Measurements from ENCODE around the gene CMSS1. TPM values are rescaled to one million over a fixed set of nuclear protein-coding genes. Genes with fewer than 3 reads are reported as not detected.

Gene CMSS1
- total RNA-seq, 1 experiment from 2014 or later, result 117 TPM

DNA sequence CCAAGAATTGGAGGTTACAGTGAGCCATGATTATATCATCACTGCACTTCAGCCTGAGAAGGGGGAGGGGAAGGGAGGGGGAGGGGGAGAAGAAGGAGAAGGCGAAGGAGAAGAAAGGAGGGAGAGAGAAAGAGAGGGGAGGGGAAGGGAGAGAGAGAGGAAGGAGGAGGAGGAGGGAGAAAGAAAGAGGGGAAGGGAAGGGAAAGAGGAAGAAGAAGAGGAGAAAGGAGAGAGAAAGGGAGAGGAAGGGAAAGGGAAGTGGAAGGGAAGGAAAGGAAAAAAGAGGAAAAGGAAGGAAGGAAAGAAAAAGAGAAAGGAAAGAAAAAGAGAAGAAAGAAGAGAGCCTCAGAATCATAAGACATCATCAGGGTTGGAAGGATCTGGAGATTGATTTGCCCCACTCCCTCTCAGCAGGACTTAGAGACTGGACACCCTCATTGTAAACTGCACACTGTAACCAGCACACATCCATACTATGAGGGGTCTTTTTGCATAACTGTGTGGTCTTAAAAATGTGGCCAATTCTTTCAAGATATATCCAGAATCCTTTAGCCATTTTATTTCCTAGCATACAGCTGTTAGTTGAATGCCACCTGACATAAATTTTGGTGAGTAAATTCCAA is 130.9 kb downstream of the CMSS1 start:
- TF ChIP-seq, protein P1, sequence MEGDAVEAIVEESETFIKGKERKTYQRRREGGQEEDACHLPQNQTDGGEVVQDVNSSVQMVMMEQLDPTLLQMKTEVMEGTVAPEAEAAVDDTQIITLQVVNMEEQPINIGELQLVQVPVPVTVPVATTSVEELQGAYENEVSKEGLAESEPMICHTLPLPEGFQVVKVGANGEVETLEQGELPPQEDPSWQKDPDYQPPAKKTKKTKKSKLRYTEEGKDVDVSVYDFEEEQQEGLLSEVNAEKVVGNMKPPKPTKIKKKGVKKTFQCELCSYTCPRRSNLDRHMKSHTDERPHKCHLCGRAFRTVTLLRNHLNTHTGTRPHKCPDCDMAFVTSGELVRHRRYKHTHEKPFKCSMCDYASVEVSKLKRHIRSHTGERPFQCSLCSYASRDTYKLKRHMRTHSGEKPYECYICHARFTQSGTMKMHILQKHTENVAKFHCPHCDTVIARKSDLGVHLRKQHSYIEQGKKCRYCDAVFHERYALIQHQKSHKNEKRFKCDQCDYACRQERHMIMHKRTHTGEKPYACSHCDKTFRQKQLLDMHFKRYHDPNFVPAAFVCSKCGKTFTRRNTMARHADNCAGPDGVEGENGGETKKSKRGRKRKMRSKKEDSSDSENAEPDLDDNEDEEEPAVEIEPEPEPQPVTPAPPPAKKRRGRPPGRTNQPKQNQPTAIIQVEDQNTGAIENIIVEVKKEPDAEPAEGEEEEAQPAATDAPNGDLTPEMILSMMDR (IDR thresholded peaks at IDR 0.05; ENCODE audit: unreplicated experiment), result no peak
- POLR2A ChIA-PET, result interaction anchor here (2.8 kb wide), 1 partner anchor 10 kb away, joined by 9 read pairs; no protein-coding TSS in a partner anchor
- DNase-seq (ENCODE audit: unreplicated experiment), result no peak
- Mint-ChIP-seq H3K4me1 (ENCODE audit: insufficient read depth, unreplicated experiment) (peaks cover 6% of the 10 kb centered on the region), H3K27me3 (ENCODE audit: insufficient read depth, unreplicated experiment) (no peaks in the 10 kb centered on the region), H3K9me3 (ENCODE audit: unreplicated experiment) (no peaks in the 10 kb centered on the region), H3K36me3 (ENCODE audit: insufficient read depth, unreplicated experiment) (no peaks in the 10 kb centered on the region), H3K4me3 (ENCODE audit: unreplicated experiment) (no peak overlapping the region), H3K27ac (ENCODE audit: low read depth, unreplicated experiment) (no peak overlapping the region)
- BruUV-seq (replicated peaks), result no TSS peak
- CTCF ChIA-PET, result interaction anchor here (1.0 kb wide), 1 partner anchor 11 kb away, joined by 4 read pairs; no protein-coding TSS in a partner anchor
- intact Hi-C loops (cut with micrococcal nuclease), result no loop called here

DNA sequence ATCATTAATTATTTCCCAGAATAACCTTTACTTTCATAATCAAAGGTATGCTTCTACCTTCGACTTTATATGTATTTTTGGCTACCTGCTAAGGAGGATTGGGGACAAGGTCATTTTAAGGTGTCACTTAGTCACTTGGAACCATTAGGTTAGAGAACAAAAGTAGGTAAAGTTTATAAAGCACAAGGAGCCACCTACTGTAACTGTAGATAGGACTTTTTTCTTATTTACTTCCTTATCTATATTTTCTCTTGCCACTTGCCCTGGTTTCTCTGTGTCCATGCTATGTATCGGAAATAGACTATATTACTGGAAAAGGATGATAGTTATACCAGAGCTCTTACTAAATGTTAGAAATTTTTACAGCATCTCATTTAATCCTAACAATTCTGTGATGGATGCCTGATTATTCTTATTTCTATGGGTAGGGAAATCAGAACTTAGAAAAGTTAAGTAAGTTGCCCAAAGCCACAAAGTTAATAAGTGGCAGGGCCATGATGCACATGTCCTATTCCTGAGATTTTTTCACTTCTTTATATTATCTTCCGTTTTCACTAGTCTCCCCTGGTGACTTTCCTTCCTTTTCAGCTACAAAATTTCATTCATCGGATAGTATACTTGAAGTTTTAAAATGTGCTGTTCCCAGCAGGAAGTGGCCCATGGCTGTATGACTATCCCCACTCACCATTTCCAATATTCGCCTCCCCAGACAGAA is 132.5 kb downstream of the CMSS1 start:
- BruUV-seq (replicated peaks), result no TSS peak
- Mint-ChIP-seq H3K27ac (ENCODE audit: low read depth, unreplicated experiment) (no peak overlapping the region), H3K4me3 (ENCODE audit: unreplicated experiment) (no peak overlapping the region), H3K36me3 (ENCODE audit: insufficient read depth, unreplicated experiment) (no peaks in the 10 kb centered on the region), H3K4me1 (ENCODE audit: insufficient read depth, unreplicated experiment) (peaks cover 6% of the 10 kb centered on the region), H3K9me3 (ENCODE audit: unreplicated experiment) (no peaks in the 10 kb centered on the region), H3K27me3 (ENCODE audit: insufficient read depth, unreplicated experiment) (no peaks in the 10 kb centered on the region)
- TF ChIP-seq, protein P1 (IDR thresholded peaks at IDR 0.05; ENCODE audit: unreplicated experiment), result no peak
- no peak for DNase-seq (ENCODE audit: unreplicated experiment)
- ChIA-PET CTCF (interaction anchor here (0.7 kb wide), 1 partner anchor 271 kb away, joined by 5 read pairs; no protein-coding TSS in a partner anchor), POLR2A (no interaction called here)
- intact Hi-C loops (cut with micrococcal nuclease), result no loop called here

DNA sequence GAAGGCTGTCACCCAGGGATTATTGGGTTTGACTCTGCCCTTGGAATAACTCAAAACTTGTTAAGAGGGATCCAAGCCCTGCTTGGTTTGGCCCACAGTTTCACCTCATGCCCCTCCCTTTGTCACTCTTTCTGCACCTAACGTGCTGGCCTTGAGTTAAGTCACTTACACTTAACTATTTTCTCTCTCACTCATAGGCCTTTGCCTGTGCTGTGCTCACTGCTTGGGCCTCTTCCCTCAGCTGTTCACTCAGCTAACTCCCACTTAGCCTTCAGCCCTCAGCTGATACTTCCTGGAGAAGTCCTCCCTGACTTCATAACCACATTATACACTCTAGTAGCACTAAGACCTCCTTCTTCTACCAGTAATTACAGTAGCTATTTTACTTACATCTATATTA is 133.3 kb downstream of the CMSS1 start:
- H3K36me3 Mint-ChIP-seq (ENCODE audit: insufficient read depth, unreplicated experiment), result no peaks in the 10 kb centered on the region
- intact Hi-C loops (cut with micrococcal nuclease), result no loop called here
- POLR2A ChIA-PET, result interaction anchor here (1.6 kb wide), 1 partner anchor 9 kb away, joined by 6 read pairs; no protein-coding TSS in a partner anchor

DNA sequence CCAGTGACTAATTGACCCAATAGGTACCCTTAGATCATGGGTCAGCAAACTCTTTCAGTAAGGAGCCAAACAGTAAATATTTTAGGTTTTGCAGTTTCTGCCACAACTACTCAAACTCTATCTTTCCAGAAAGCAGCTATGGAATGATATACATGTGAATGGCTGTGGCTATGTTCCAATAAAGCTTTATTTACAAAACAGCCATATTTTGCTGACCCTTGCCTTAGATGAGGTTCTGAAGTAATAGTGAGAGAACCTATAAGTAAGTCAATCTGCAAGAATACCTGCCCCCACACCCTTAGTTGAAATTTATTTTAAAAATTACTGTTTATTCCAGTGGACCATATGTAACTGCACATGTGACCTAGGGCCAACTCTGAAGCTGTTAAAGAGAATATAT is 134.0 kb downstream of the CMSS1 start:
- TF ChIP-seq, protein P1 (IDR thresholded peaks at IDR 0.05; ENCODE audit: unreplicated experiment), result no peak
- Mint-ChIP-seq H3K9me3 (ENCODE audit: unreplicated experiment) (no peaks in the 10 kb centered on the region), H3K27ac (ENCODE audit: low read depth, unreplicated experiment) (no peak overlapping the region), H3K4me3 (ENCODE audit: unreplicated experiment) (no peak overlapping the region), H3K36me3 (ENCODE audit: insufficient read depth, unreplicated experiment) (no peaks in the 10 kb centered on the region), H3K4me1 (ENCODE audit: insufficient read depth, unreplicated experiment) (peaks cover 6% of the 10 kb centered on the region), H3K27me3 (ENCODE audit: insufficient read depth, unreplicated experiment) (no peaks in the 10 kb centered on the region)
- no peak for DNase-seq (ENCODE audit: unreplicated experiment)
- ChIA-PET POLR2A (interaction anchor here (1.3 to 1.6 kb wide), 2 partner anchors 9 to 11 kb away, joined by 4 to 6 read pairs; no protein-coding TSS in a partner anchor), CTCF (interaction anchor here (0.7 to 1.8 kb wide), 3 partner anchors 13 to 302 kb away, joined by 3 to 6 read pairs (median 3); no protein-coding TSS in a partner anchor)
- BruUV-seq (replicated peaks), result no TSS peak
- intact Hi-C loops (cut with micrococcal nuclease), result no loop called here

More for the DNA sequence above, 133.3 kb downstream of the CMSS1 start:
- H3K9me3 Mint-ChIP-seq (ENCODE audit: unreplicated experiment), result no peaks in the 10 kb centered on the region
- TF ChIP-seq, protein P1 (IDR thresholded peaks at IDR 0.05; ENCODE audit: unreplicated experiment), result no peak
- no TSS peak for BruUV-seq (replicated peaks)
- H3K27me3 Mint-ChIP-seq (ENCODE audit: insufficient read depth, unreplicated experiment), result no peaks in the 10 kb centered on the region
- DNase-seq (ENCODE audit: unreplicated experiment), result no peak
- CTCF ChIA-PET, result interaction anchor here (0.7 to 1.8 kb wide), 3 partner anchors 12 to 270 kb away, joined by 3 to 6 read pairs (median 5); no protein-coding TSS in a partner anchor
- no peak overlapping the region for H3K27ac Mint-ChIP-seq (ENCODE audit: low read depth, unreplicated experiment)
- H3K4me3 Mint-ChIP-seq (ENCODE audit: unreplicated experiment), result no peak overlapping the region
- peaks cover 6% of the 10 kb centered on the region for H3K4me1 Mint-ChIP-seq (ENCODE audit: insufficient read depth, unreplicated experiment)

All from MCF 10A (cell line).